ENCODE measurements around the gene BTF3.

DNA sequence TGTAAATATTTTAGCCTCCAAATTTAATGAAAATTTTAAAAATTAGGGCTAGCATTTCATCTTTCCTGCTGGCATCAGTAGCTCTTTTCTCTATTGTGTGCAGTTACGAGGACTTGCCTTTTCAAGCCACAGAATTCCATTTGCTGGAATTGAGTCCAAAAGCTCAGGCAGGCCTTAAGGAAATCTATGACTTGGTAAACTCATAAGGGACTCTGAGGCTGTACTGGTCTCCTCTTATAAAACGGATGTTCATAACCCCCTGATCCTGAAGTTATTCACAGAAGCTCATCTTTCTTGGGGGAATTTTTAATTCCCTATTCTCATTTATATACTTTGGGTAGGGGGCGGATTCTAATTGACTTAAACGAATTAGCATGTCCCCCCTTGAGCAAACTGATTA is 43.8 kb downstream of the BTF3 start:
- TF ChIP-seq, protein P1, sequence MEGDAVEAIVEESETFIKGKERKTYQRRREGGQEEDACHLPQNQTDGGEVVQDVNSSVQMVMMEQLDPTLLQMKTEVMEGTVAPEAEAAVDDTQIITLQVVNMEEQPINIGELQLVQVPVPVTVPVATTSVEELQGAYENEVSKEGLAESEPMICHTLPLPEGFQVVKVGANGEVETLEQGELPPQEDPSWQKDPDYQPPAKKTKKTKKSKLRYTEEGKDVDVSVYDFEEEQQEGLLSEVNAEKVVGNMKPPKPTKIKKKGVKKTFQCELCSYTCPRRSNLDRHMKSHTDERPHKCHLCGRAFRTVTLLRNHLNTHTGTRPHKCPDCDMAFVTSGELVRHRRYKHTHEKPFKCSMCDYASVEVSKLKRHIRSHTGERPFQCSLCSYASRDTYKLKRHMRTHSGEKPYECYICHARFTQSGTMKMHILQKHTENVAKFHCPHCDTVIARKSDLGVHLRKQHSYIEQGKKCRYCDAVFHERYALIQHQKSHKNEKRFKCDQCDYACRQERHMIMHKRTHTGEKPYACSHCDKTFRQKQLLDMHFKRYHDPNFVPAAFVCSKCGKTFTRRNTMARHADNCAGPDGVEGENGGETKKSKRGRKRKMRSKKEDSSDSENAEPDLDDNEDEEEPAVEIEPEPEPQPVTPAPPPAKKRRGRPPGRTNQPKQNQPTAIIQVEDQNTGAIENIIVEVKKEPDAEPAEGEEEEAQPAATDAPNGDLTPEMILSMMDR (IDR thresholded peaks at IDR 0.05; ENCODE audit: insufficient read depth, low read length, poor library complexity, severe bottlenecking) = no peak
- TF ChIP-seq EZH2phosphoT487 (conservative IDR thresholded peaks at IDR 0.05; ENCODE audit: low read length) = no peak

Measured in SU-DHL-6 (cell line).